B cell (primary cell): ENCODE results near the gene RBP4.

Experiments
- EZH2 ChIP-seq: IDR thresholded peaks from 2 replicates; pipeline ENCODE4 v1.6.1; 2012; ENCODE audit warnings: borderline replicate concordance, low read depth, mild to moderate bottlenecking, moderate library complexity, low read length; ENCODE audit not compliant: insufficient read depth, poor library complexity, severe bottlenecking
- TF ChIP-seq, protein P1 (sequence below): fragments of 200-600 bp; IDR thresholded peaks from one replicate; pipeline ENCODE4 v1.8.0; 2022; ENCODE audit warnings: antibody characterized with exemption, mild to moderate bottlenecking

- TF ChIP-seq, protein P1, sequence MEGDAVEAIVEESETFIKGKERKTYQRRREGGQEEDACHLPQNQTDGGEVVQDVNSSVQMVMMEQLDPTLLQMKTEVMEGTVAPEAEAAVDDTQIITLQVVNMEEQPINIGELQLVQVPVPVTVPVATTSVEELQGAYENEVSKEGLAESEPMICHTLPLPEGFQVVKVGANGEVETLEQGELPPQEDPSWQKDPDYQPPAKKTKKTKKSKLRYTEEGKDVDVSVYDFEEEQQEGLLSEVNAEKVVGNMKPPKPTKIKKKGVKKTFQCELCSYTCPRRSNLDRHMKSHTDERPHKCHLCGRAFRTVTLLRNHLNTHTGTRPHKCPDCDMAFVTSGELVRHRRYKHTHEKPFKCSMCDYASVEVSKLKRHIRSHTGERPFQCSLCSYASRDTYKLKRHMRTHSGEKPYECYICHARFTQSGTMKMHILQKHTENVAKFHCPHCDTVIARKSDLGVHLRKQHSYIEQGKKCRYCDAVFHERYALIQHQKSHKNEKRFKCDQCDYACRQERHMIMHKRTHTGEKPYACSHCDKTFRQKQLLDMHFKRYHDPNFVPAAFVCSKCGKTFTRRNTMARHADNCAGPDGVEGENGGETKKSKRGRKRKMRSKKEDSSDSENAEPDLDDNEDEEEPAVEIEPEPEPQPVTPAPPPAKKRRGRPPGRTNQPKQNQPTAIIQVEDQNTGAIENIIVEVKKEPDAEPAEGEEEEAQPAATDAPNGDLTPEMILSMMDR, result no peak
- TF ChIP-seq EZH2, result no peak
Observed at GRCh38 chr10:93601146-93601773, at the start of gene RBP4.
